ENCODE measurements around the gene B4GALT2. TPM values are rescaled to one million over a fixed set of nuclear protein-coding genes. Genes with fewer than 3 reads are reported as not detected.

Gene B4GALT2
- total and polyA plus RNA-seq, 2 of the 8 experiments (the other 6 are each of a cell fraction or from before 2014, with no cell fraction given) = 56.5 to 121 TPM

DNA sequence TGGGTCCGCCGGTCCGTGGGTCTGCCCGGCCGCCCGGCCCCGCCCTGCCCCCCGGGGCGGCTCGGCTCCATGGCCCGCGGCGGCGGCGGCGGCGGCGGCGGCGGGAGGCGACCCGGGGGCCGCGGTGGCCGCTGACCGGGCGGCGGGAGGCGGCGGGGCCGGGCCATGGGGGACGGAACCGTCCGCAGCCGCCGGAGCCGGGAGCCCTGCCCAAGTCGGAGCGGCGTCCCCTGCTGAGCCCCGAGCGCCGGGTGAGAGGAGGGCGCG is 184 bp downstream of the B4GALT2 start:
- H4K5ac ChIP-seq (ENCODE audit: insufficient read length, low read depth, low read length) = no peak overlapping the region
- peak overlapping the region; percentile 42 to 74 (median 64); a peak in 7 of 8 replicates for H3K4me3 ChIP-seq (ENCODE audit: extremely low read depth in 1 of 4, insufficient read depth in 2 of 4, low read depth in 3 of 4, low read length in 4 of 4)
- H3K79me1 ChIP-seq (ENCODE audit: low read depth, low read length) = peaks cover 28% of the 10 kb centered on the region
- H3K27ac ChIP-seq (ENCODE audit: low read depth, low read length) = no peak overlapping the region
- peaks cover 24% of the 10 kb centered on the region for H3K23me2 ChIP-seq (ENCODE audit: low read depth, low read length)
- peaks cover 2 to 23% (median 15%) of the 10 kb centered on the region in 4 experiments; a peak in 5 of 8 replicates for H3K36me3 ChIP-seq (ENCODE audit: control insufficient read depth in 2 of 4, insufficient read depth in 4 of 4, low read length in 3 of 4)
- no peaks in the 10 kb centered on the region for H3K9me3 ChIP-seq (ENCODE audit: insufficient read depth in 2 of 2, low read depth in 1 of 2, low read length in 1 of 2)
- peaks cover 2 to 35% of the 10 kb centered on the region in 2 experiments for H4K20me1 ChIP-seq (replicated peaks in 1 of 2; ENCODE audit: control insufficient read depth in 1 of 2, insufficient read depth in 2 of 2, low read length in 2 of 2)
- H2BK20ac ChIP-seq (ENCODE audit: low read length) = no peak overlapping the region
- TF ChIP-seq NRF1 (IDR thresholded peaks at IDR 0.05; ENCODE audit: low read depth, low read length) (no peak), TBP (IDR thresholded peaks at IDR 0.05; ENCODE audit: low read depth, low read length) (no peak), POLR2AphosphoS5 (IDR thresholded peaks at IDR 0.05; ENCODE audit: low read depth, low read length) (no peak; the same call in 1 of the 2 replicates), SUZ12 (IDR thresholded peaks at IDR 0.05; ENCODE audit: low read length) (no peak), KDM4A (IDR thresholded peaks at IDR 0.05; ENCODE audit: low read depth, low read length, severe bottlenecking) (peak; percentile 14), BACH1 (IDR thresholded peaks at IDR 0.05; ENCODE audit: low read length) (no peak), SRF (IDR thresholded peaks at IDR 0.05; ENCODE audit: low read depth, low read length) (no peak), TAF1 (IDR thresholded peaks at IDR 0.05; ENCODE audit: low read depth, low read length) (peak; percentile 10; the same call in 1 of the 2 replicates), PHF8 (conservative IDR thresholded peaks at IDR 0.05; ENCODE audit: low read depth, low read length) (0 out of 2 replicates have a peak, but pooled peaks have one; percentile 20), E2F6 (IDR thresholded peaks at IDR 0.05) (no peak)
- H3K79me2 ChIP-seq (ENCODE audit: control insufficient read depth in 1 of 2, insufficient read depth in 2 of 2, low read length in 2 of 2) = peaks cover 0 to 24% of the 10 kb centered on the region in 2 experiments; a peak in 2 of 4 replicates
- H3K4ac ChIP-seq (replicated peaks; ENCODE audit: insufficient read length, low read depth, low read length) = no peak overlapping the region
- no peak overlapping the region for H2AFZ ChIP-seq (ENCODE audit: low read length)
- no peak overlapping the region for H3K14ac ChIP-seq (ENCODE audit: insufficient read length)
- no peak overlapping the region for H3K56ac ChIP-seq (replicated peaks; ENCODE audit: insufficient read length, low read depth, low read length)
- POLR2A ChIA-PET (ENCODE audit: partially characterized antibody) = interaction anchor here (1.5 to 12.9 kb wide), 3 partner anchors 9 to 11 kb away, joined by 5 to 189 read pairs (median 10); partner anchors contain the start of genes CCDC24 and DPH2
- no peak overlapping the region for H4K91ac ChIP-seq (replicated peaks; ENCODE audit: insufficient read length, low read length)
- peak overlapping the region in 3 of 4 experiments; percentile 36 to 87 (median 72); a peak in 3 of 7 replicates for H3K9ac ChIP-seq (replicated peaks in 1 of 4; ENCODE audit: extremely low read depth in 1 of 4, low read depth in 3 of 4, low read length in 3 of 4)
- peak overlapping the region; percentile 61 to 85; a peak in 3 of 4 replicates for H3K4me2 ChIP-seq (ENCODE audit: insufficient read depth in 1 of 2, low read depth in 2 of 2, low read length in 2 of 2)
- H2BK120ac ChIP-seq (replicated peaks; ENCODE audit: low read depth, low read length) = no peak overlapping the region
- H3K4me1 ChIP-seq (replicated peaks in 1 of 4; ENCODE audit: control insufficient read depth in 3 of 4, insufficient read depth in 4 of 4, low read length in 3 of 4) = peaks cover 4 to 17% (median 15%) of the 10 kb centered on the region in 4 experiments
- no peak overlapping the region for H3K23ac ChIP-seq (ENCODE audit: insufficient read length)
- H2BK15ac ChIP-seq (ENCODE audit: low read length) = no peak overlapping the region
- no peak overlapping the region for H2BK12ac ChIP-seq (ENCODE audit: low read depth, low read length)
- DNase-seq (ENCODE audit: low read depth in 1 of 2, low spot score in 2 of 2) (no peak), FAIRE-seq (no peak)
- H3K18ac ChIP-seq (ENCODE audit: extremely low read depth, low read length) = no peak overlapping the region
- H2BK5ac ChIP-seq (ENCODE audit: low read depth, low read length) = no peak overlapping the region
- no peaks in the 10 kb centered on the region for H3K27me3 ChIP-seq (replicated peaks in 1 of 4; ENCODE audit: control insufficient read depth in 3 of 4, extremely low read depth in 1 of 4, insufficient read depth in 3 of 4, low read length in 3 of 4)
- H2AK5ac ChIP-seq (ENCODE audit: low read depth, low read length) = no peak overlapping the region
- H4K8ac ChIP-seq (ENCODE audit: extremely low read depth, insufficient read depth, low read length) = peak overlapping the region; percentile 89
- no CpG with 5 or more reads among the region's 45 CpGs for WGBS, 2 experiments (ENCODE audit: extremely low coverage in 1 of 2, insufficient coverage in 1 of 2, insufficient read length in 1 of 2, insufficient replicate concordance in 2 of 2, low coverage in 1 of 2, low lambda C conversion rate in 2 of 2, missing lambda C conversion rate in 1 of 2)
- CTCF ChIA-PET (ENCODE audit: partially characterized antibody) = interaction anchor here (0.8 to 1.1 kb wide), 2 partner anchors 9 to 15 kb away, joined by 3 to 5 read pairs; no protein-coding TSS in a partner anchor

All from H1 (cell line).